ENCODE data around the gene CCNC.

DNA sequence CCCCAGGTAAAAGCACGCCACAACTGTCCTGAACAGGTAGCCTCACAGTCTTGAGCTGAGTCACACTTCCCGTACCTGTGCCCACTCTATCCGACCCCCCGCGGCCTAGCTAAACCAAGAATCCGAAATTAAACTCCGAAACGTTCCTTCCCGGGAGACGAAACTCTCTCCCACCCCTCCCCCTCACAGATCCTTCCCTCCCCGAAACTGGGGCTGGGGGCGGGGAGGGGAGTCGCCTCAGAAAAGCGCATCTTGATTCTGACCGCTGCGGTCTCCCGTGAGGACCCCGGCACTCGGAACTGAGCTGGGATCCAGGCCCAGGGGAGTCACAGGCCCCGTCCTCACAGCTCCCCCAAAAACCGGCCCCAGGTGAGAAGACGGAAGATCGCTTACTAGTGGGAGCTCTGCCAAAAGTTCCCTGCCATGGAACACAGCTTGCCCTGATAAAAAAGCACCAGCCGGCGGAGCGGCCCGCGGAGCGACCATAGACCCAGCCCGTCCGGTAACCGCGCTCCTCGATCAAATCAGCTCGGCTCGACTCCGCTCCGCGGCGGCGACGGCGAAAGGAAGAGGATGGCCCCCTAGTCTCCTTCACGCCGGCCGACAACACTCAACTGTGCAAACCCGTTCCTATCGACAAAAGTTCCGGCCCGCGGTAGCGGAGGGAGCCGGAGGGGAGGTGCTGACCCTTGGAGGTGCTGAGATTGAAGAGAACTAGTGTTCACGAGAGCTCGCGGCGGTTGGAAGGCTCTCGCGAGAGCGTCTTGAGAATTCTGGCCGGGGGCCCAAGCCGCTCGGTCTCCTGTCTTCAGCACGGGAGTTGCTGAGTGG lies at the start of gene CCNC:
- TF ChIP-seq, protein P1, sequence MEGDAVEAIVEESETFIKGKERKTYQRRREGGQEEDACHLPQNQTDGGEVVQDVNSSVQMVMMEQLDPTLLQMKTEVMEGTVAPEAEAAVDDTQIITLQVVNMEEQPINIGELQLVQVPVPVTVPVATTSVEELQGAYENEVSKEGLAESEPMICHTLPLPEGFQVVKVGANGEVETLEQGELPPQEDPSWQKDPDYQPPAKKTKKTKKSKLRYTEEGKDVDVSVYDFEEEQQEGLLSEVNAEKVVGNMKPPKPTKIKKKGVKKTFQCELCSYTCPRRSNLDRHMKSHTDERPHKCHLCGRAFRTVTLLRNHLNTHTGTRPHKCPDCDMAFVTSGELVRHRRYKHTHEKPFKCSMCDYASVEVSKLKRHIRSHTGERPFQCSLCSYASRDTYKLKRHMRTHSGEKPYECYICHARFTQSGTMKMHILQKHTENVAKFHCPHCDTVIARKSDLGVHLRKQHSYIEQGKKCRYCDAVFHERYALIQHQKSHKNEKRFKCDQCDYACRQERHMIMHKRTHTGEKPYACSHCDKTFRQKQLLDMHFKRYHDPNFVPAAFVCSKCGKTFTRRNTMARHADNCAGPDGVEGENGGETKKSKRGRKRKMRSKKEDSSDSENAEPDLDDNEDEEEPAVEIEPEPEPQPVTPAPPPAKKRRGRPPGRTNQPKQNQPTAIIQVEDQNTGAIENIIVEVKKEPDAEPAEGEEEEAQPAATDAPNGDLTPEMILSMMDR (optimal IDR thresholded peaks at IDR 0.05 in 1 of 3, IDR thresholded peaks at IDR 0.05 in 1 of 3, conservative IDR thresholded peaks at IDR 0.05 in 1 of 3; ENCODE audit: extremely low read depth in 1 of 3, insufficient read depth in 2 of 3, low read length in 3 of 3) = no peak
- no peak for TF ChIP-seq EZH2 (IDR thresholded peaks at IDR 0.05; ENCODE audit: low read length)

All from keratinocyte (primary cell).